Breast epithelium (tissue), 3 donors: ENCODE results near the gene TSHZ1.

Experiments used
- CTCF ChIP-seq, 3 donors: fragments of 450-650 bp; IDR thresholded peaks; one replicate each; pipeline ENCODE4 v1.5.1; 2016 to 2017; ENCODE audit warnings: antibody characterized with exemption in 3 of 3, mild to moderate bottlenecking in 3 of 3, moderate library complexity in 3 of 3
- POLR2A ChIP-seq: fragments of 450-650 bp; IDR thresholded peaks from one replicate; pipeline ENCODE4 v1.6.1; 2016; ENCODE audit warnings: antibody characterized with exemption, mild to moderate bottlenecking, moderate library complexity
- POLR2AphosphoS5 ChIP-seq, 3 donors: sonication (generic); formaldehyde crosslinking; IDR thresholded peaks; one replicate each; pipeline ENCODE4 v1.6.1; 2017; ENCODE audit warnings: antibody characterized with exemption in 3 of 3

GRCh38 chr18:75248426-75249174 lies 38.0 kb downstream of the TSHZ1 start:
- TF ChIP-seq CTCF (IDR thresholded peaks at IDR 0.05): no peak
- no peak for TF ChIP-seq POLR2A
- TF ChIP-seq POLR2AphosphoS5 (IDR thresholded peaks at IDR 0.05): no peak
